Stimulated activated CD8-positive, alpha-beta memory T cell treated with anti-CD3 and anti-CD28 coated beads, Interleukin-7, amount 100 ng/mL, for 4 hours (primary cell): ENCODE results near the gene MARCHF3.

Experiments
- DNase-seq, 2 donors: peaks; one replicate each; pipeline ENCODE4 v3.0.0-alpha.2; 2020; ENCODE audit warnings: low read depth in 2 of 2

The MARCHF3 gene

DNA sequence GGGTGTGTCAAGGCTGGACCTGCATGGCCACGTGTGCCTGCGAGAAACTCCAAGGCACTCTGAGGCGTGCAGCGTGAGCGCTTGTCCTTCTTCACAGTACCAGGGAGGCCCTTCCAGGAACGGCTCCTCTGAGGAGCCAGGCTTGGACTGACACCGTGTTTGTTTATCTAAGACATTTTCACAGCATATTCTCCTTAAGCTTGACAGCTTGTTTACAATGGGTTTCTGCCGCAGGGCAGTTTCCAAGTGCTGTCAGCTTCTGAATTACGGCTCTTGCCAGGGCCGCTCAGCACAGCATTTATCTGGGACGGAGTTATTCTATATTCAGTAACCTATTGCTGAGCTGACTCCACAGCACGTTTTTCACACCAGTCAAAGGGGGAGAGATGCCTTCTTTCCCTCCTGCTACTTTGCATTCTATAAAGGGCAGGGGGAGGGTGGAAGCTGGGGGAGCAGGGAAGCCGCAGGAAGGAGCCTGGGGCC lies 155.0 kb downstream of the MARCHF3 start:
- no peak for DNase-seq

DNA sequence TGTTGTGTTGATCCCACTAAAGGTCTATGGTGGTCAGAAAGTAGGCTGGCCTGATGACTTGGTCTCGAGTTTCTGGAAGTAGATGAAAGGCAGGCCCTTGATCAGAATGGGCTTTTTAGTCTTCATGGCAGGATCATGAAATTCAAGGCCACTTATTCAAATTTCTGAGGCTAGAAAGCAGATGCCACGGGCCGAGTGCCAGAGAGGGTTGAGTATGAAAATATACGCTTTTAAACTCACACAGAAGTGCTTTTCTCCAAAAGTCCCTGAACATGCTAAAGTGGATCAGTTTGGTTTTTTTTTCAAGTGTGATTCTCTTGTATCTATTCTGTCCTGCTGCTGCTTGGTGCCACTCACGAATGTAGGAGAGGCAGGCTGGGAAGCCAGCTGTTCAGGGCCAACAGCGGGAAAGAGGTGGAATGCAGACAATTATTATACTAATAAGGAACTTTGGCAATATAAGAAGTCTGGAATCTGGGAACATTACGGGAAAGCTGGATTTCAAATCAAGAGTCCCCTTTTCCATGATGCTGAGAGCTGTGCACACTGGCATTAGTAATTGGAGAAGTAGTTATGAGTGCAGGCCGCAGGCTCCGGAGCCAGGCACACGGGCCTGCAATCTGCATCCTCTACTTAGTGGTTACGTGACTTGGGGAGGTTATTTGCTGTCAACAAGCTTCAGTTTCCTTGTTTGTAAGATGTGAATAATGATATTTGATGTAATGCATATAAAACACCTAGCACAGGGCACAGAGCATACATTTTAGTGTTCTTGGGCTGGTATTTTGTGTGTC lies 157.6 kb downstream of the MARCHF3 start:
- DNase-seq, result no peak

DNA sequence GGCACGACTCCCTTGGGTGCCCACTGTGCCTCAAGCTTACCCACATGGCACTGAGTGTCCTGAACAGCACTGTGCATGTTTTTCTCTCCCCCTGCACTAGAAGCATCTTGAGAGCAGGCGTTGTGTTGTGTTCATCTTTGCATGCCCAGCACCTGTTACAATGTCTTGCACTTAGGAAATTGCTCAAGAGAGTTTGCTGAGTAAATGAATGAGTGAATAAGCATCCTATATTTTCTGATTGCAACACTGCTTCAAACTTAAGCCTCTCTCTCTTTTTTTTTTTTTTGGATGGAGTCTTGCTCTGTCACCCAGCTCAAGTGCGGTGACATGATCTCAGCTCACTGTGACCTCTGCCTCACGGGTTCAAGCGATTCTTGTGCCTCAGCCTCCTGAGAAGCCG lies 158.9 kb downstream of the MARCHF3 start:
- DNase-seq, result no peak

DNA sequence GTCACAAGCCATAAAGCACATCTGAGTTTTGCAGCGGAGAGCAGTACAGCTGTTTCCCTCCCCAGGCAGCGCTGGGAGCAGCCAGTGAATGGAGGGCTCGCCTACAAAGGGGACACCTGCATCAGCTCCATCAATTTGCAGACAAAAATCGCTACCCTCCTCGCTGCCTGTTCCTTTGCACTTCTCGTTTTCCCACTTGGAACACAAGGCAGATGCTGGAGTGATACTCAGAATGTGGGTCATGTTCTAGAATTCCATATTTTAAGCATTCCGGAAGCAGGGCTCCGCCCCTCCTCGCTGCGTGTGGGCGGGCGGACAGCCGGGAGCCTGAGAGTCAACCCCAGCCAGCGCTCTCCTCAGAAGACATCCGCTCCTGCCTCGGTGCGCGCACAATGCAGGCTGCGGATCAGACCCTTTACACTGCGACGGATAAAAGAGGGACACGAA lies 161.3 kb downstream of the MARCHF3 start:
- peak in 1 of 2 donors; percentile 6 for DNase-seq

DNA sequence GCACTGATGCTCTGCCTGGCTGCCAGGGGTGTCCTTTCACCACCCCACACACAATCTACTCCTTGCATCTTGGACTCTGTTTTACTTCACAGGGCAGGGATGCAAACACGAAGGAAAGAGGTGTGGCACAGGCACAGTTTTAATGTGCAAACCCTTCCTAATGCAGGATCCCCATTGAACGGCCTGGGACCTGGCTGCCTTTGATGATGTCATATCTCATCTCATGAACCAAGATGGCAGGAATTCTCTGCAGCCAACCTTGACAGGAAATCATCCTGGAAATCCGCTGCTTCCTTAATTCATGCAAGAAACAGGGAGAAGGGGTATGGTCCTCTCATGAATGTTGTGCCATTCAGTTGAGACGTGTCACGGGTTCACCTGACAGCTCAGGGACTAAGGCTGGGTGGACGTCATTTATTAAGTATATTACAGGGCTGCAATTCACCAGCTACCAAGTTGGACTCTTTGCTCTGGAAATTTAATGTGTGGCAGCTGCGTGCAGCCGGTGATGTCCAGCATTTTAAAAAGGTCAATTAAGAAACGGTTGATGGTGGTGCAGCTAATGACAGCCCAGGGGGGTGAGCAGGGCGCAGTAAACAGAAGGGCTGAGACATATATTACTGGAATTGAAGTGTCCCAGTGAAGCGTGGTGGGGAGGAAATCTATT lies 161.9 kb downstream of the MARCHF3 start:
- no peak for DNase-seq

DNA sequence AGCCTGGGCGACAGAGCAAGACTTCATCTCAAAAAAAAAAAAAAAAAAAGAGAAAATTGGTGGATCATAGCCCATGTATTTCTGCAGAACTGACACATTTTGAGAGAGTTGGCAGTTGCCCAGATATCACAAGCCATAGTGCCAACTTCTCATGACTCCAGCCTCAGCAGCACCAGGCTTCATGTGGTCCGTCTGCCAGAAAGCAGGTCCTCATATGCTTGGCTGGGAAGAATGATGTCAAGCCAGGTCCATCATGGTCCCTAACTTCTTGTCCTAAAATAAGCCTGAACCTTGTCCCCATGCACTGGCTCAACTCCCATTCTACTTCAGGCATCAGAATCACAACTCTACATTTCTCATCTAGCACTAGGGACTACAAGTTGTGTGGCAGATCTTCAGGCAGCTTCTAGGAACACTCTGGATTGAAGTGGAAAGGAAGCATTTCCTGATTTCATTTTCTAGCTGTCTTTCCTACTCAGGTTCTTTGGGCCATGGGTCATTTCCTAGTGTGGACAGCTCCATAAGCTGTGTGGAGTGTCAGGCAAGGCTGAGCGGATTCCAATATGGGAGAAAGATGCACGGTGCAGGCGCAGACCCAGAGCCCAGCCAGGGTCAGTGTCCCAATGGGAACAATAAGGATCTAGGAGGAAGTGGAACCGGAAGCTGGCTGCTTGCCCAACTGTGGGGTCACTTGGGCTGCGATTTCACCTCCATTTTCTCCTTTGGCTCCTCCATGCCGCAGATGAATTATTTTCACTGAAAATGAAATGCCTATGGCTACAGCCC lies 163.3 kb downstream of the MARCHF3 start:
- no peak for DNase-seq

DNA sequence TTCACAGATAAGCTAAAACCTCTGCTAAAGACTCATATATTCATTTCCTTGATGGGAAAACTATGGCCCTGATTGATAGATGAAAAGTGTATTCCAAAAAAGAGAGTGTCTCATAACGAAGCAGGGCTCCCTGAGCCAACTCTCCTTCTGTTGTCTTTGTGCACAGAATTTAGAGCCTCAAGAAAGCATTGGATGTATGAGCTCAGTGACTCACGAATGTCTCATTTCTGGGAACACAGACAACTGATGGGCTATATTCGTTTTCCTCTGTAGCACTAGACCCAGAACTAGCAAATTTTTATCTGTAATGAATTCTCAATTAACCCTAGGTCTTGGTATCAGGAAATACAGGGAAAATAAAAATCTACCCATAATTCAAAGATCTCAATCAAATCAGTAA lies 165.1 kb downstream of the MARCHF3 start:
- no peak for DNase-seq

DNA sequence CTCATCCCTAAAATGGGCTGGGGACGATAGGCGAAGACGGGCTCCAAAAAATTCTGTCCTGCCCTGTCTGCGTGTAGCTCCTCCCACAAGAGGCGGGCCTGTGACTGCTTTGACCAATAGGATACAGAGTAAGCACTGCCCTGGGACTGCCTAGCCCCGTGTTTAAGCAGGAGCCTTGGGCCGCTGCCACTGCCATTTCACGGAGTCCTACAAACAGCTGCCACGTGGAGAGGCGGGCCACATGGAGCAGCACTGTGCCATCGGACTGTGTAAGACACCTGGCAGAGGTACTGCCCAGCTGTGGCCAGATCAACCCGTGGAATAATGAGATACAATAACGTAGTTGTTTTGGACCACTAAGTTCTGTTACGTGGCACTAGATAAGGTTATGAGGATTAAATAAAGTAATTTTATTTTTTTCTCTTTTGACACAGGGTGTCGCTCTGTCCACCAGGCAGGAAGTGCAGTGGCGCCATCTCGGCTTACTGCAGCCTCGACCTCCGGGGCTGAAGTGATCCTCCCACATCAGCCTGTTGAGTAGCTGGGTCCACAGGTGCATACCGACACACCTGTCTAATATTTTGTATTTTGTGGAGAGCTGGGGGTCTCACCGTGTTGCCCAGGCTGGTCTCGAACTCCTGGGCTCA lies 166.2 kb downstream of the MARCHF3 start:
- DNase-seq, result no peak

DNA sequence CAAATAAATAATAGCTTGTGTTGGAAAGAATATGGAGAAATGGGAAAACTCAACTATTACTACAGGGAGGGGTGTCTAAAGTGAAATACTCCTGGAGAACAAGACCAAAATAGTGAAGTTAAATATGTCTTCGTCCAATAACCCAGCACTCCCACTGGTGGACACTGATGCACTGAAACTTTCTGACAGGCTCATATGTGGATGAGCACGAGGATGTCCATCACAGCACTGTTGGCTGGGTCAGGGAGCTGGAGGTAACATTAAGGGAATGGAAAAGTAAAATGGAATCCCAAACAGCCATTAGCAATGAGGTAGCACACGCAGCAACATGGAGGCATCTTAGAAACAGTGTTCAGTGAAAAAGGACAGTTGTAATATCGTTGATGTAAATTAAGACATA lies 167.0 kb downstream of the MARCHF3 start:
- DNase-seq, result no peak

DNA sequence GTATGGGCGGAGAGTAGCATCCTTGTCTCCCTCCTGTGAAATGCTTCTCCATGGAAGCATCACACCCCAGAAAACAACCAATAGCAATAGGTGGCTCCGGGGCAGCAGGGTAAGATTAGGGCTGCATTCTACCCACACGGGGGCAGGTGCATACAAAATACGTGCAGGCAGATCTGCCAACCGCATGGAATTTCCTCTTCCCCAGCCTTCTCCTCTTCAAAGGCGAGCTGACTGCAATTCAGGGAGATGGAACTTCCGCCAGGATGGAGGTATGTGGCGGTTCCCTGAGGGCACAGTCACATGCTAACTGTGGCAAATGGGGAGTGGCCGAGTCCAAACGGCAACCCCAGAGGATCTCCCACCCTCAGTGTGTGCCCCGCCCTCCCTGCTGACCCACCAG lies 171.9 kb downstream of the MARCHF3 start:
- no peak for DNase-seq

DNA sequence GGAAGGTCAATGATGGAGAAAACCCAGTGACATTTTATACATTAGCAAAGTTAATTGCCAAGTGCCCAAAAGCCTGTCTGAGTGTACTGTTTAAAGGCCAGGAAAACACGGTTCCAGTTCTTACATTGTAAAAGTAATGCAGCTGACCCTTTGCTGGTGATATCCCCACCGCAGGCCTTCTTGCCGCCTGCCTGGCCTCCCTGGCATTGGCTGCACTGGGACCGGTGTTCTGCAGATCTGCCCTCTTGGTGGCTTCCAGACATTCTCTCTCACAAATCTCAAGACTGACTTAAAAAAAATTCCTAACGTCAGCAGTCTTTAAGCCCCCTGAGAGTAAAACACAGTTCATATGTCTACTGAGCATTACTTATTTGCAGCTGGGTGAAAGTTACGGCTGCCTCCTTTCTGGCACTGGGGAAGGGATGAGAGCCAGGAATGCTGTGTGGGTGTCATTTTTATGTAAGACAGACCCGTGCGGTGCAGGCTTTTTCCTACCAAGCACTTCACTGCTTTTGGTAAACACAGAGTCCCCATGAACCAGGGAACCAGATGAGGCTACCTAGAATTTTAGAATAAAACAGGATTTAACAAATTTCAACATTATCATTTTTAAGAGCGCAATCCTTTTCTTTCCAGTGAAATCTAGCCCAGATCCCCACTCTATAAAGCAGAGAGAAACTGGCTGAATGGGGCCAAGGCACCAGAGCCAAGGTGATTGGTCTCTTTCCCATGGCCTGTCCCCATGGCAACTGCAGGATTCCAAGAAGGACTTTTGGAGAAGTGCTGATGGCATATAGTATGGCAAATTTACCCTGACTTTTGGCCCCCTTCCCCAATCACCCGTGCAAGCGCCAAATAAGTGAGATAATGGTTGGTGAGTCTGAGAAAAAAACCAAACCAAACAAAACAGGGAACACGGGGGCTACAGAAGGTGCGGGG lies 172.6 kb downstream of the MARCHF3 start:
- DNase-seq, result no peak

DNA sequence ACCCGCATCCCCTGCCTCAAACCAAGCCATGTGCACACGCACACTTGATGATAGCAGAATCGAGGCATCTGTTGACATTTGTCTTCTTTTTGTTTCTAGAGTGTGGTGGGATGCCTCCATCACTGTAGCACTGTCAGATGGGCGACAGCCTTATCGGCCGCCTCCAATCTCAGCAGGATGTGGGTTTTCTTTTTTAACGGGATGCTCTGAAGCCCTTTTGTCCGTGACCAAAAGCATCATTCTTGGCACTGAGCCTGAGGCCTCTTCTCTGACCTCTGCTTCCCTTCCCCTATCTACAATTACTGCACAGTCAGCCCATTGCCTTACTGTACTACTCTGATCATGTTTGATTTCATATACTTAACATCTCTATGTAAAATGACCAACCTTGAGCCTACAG lies 175.1 kb downstream of the MARCHF3 start:
- DNase-seq, result no peak

DNA sequence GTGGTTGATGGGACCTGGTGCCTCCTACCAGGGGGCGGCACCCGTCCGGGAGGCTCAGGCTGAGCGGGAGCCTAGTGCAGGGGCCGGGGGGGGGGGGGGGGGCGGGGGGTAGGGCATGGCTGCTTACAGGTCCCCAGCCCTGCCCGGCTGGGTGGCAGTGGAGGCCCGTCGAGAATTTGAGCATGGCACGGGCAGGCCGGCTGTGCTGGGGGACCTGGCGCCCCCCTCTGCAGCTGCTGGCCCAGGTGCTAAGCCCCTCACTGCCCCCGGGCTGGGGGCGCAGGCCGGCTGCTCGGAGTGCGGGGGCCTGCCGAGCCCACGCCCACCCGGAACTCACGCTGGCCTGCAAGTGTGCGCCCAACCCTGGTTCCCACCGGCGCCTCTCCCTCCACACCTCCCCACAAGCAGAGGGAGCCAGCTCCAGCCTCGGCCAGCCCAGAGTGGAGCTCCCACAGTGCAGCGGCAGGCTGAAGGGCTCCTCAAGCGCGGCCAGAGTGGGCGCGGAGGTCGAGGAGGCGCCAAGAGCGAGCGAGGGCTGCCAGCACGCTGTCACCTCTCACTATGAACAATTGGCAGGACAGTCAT lies 175.7 kb downstream of the MARCHF3 start:
- DNase-seq, result no peak

DNA sequence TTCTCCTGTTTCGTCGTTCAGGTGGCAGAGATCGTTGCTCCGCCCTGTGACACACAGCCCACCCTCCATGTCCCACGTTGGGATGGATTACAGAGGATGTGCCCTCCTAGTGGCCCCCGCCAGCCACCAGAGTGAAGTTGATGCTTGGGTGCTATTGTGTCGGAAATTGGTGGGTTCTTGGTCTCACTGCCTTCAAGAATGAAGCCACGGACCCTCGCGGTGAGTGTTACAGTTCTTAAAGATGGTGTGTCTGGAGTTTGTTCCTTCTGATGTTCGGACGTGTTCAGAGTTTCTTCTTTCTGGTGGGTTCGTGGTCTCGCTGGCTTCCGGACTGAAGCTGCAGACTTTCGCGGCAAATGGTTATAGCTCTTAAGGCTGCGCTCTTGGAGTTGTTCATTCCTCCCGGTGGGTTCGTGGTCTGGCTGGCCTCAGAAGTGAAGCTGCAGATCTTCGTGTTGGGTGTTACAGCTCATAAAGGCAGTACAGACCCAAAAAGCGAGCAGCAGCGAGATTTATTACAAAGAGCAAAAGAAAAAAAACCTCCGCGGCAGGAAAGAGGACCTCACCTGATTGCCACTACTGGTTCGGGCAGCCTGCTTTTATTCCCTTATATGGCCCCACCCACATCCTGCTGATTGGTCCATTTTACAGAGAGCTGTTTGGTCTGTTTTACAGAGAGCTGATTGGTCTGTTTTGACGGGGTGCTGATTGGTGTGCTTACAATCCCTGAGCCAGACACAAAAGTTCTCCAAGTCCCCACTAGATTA lies 176.6 kb downstream of the MARCHF3 start:
- DNase-seq, result peak in 1 of 2 donors; percentile 12

DNA sequence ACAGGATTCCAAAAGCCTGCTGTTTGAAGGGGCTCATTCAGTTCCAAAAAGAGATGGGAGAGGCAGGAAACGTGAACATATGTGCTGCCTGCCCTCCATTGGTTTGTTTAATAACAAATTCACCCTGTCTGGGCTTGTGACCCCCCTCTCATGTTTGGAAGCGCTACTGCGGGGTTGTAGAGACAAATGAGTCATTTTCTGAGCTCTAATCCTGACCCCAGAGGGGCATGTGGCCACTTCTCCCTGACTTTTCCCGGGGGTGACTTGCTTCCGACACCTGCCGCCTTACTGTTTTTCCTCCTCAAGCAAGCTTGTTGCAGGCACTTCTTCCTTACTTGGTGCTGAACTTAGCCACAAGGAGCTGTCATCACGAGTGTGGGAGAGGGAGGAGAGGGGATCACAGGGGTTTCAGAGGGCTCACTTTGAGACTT lies 177.5 kb downstream of the MARCHF3 start:
- no peak for DNase-seq

DNA sequence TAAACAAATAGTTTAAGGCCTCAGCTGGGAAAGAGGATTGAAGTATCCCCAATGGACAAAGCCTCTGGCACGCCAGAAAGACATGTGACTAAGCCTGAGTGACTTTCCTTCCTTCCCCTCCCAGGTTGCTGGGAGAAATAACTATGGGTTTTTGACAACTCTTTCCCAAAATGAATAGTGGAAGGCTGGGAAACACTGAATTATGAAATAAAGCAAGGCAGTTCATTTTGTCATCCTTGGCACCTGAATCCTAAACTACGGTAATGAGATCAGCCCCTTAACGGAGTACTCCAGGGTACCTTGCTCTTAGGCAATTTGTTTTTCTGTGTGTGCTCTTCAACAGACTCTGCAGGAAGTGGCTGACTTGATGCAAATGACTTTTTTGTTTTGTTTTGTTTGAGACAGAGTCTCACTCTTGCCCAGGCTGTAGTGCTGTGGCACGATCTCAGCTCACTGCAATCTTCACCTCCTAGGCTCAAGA lies 178.2 kb downstream of the MARCHF3 start:
- DNase-seq, result no peak

DNA sequence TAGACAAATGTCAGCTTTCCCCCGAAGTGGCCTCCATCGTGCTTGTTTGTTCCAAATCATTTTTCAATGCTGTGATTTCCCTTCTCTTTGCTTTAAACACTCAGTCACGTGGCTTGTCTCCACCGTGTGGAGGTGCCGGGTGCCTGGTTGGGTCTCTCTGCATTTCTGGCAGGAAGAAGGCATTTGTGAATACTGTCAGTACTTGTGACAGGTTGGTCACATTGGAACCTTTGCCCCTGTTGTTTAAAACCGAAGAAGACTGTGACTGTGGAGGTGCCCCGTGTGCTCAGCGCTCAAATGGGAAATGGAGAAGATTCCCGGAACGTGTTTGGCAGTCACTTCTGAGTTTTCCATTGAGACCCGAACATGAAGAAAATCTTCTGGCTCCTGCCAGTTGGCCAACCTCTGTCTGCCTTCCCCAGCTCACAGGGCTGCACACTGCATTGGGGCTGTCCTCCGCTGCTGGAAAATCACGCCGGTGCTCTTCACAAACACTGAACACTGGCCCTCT lies 178.8 kb downstream of the MARCHF3 start:
- DNase-seq, result no peak

DNA sequence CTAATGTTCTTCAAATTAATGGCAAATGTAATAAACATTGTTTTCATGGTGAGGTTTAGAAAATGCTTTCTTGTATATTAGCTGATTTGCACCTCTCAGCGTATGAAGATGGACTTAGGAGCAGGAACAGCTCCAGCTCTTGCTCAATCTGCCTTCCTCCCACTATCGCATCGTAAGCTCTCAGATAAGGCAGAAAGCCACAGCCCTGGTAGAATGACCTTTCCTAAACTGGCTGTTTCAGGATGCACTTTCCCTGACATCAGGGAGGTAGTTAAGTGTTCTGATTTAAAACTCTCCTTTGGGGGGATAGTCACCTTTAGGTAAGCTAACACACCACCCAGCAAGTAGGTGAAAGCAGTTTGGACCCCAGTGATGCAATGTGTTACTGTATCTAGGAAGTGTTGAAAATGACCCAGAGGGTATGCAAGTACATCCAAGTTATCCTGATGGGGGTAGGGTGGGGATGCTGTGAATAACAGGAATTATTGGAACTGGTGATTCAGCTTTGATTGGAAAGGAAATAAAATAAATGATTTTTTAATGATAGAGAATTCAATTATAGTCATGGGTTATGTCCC lies 181.2 kb downstream of the MARCHF3 start:
- no peak for DNase-seq

DNA sequence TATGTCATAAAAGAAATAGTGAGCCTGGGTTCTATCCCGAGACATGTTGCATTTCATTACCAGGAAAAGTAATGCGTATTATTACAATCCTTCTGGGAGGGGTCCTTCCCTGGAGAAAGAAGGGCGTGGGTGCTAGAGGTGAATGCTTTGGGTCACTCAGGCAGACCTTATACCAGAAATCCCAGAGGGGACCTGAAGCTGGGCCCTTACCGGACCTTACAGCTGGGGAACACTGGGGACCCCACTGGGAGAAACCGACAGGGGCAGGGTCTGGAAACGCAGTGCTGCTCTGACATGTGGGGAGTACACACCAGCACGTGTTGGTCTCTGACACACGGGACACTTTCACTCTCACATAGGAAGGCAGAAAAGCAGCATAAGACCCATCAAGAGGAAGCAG lies 182.1 kb downstream of the MARCHF3 start:
- no peak for DNase-seq
